Stimulated activated naive CD8-positive, alpha-beta T cell treated with anti-CD3 and anti-CD28 coated beads, Interleukin-15, Interleukin-2, amounts not matched to agents 100 ng/mL and 50 ng/mL, for 24 hours (primary cell): ENCODE data around the gene CLMN.

Source experiments
- H3K27ac Mint-ChIP-seq: one replicate; pipeline ENCODE4 v1.8.0; 2021; ENCODE audit warnings: mild to moderate bottlenecking, mixed read lengths
- H3K27me3 Mint-ChIP-seq: one replicate; pipeline ENCODE4 v1.8.0; 2021; ENCODE audit warnings: mixed read lengths
- H3K36me3 Mint-ChIP-seq: one replicate; pipeline ENCODE4 v1.8.0; 2021; ENCODE audit warnings: low read depth, mixed read lengths
- H3K4me1 Mint-ChIP-seq: one replicate; pipeline ENCODE4 v1.8.0; 2021; ENCODE audit warnings: low read depth, mixed read lengths
- H3K4me3 Mint-ChIP-seq: one replicate; pipeline ENCODE4 v1.8.0; 2021; ENCODE audit warnings: mild to moderate bottlenecking, mixed read lengths
- H3K9me3 Mint-ChIP-seq: one replicate; pipeline ENCODE4 v1.8.0; 2021; ENCODE audit warnings: mixed read lengths

The CLMN gene

DNA sequence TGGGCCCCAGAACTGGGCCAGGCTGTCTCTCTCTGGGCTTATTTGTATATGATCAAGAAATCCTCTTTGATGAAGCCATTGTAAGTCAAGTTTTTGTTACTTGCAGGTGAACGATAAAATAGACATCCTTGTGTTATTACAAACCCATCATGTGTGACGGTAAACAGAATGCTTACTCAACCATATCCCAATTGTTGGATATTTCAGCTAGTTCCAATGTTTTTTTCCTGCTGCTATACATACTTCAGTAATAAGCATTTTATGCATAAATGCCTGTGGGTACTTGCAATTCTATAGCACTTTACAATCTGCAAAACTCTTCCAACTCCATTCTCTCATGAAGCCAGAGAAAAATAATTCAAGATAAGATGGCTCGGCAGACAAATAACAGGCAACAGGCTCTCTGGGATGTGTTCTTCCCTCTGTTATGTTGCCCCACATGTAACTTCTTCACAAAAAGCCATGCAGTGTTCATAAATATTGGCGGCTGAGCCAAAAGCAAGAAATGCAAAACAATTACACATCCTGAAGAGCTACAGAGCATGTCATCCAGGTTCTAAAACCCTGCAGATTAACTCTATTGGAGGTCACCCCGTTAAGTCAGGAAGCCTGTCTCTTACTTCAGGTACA is 69.5 kb downstream of the CLMN start:
- Mint-ChIP-seq H3K4me3 (no peak overlapping the region), H3K27me3 (peaks cover 5% of the 10 kb centered on the region), H3K9me3 (peaks cover 2% of the 10 kb centered on the region), H3K27ac (no peak overlapping the region), H3K36me3 (no peaks in the 10 kb centered on the region), H3K4me1 (no peaks in the 10 kb centered on the region)

DNA sequence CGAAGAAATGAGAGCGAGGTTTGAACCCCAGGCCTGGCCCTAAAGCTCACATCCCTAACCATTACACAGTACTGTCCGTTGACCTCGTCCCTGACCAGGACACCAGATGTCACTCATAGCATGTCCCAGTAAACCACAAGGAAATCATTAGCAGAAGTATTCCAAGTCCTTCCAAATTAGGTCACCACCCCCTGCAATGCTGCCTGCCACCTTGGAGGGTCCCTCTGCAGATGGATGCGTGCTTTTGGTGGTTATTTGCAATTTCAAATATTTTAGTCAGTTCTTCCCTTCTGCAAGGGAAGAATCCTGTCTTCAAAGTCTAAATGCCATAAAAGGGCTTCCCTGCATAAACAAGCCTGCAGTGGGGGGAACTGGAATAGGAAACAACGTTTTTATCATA is 71.3 kb downstream of the CLMN start:
- H3K27me3 Mint-ChIP-seq, result peaks cover 5% of the 10 kb centered on the region
- H3K4me3 Mint-ChIP-seq, result no peak overlapping the region
- no peak overlapping the region for H3K27ac Mint-ChIP-seq
- no peaks in the 10 kb centered on the region for H3K36me3 Mint-ChIP-seq
- H3K9me3 Mint-ChIP-seq, result peaks cover 3% of the 10 kb centered on the region
- no peaks in the 10 kb centered on the region for H3K4me1 Mint-ChIP-seq

DNA sequence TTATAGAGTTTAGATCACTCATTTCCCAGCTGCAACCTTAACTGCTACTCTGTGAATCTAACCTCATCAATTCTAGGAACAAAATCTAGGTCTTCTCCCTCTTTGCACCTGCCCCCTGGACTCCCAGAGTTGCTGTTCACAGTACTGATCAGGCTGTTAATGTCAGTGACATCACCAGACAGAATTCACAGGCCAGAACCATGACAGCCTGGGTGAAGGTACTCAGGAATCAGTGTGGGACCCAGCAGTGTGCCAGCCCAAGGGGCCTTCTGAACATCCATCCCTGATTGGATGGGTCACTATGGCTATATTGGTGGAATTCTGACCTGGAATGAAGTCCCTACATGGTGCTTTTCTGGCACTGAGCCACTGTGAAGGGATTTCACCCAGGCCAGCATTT is 72.8 kb downstream of the CLMN start:
- H3K27ac Mint-ChIP-seq, result no peak overlapping the region
- no peak overlapping the region for H3K4me3 Mint-ChIP-seq
- no peaks in the 10 kb centered on the region for H3K4me1 Mint-ChIP-seq
- H3K9me3 Mint-ChIP-seq, result peaks cover 3% of the 10 kb centered on the region
- H3K36me3 Mint-ChIP-seq, result no peaks in the 10 kb centered on the region
- H3K27me3 Mint-ChIP-seq, result peaks cover 5% of the 10 kb centered on the region

DNA sequence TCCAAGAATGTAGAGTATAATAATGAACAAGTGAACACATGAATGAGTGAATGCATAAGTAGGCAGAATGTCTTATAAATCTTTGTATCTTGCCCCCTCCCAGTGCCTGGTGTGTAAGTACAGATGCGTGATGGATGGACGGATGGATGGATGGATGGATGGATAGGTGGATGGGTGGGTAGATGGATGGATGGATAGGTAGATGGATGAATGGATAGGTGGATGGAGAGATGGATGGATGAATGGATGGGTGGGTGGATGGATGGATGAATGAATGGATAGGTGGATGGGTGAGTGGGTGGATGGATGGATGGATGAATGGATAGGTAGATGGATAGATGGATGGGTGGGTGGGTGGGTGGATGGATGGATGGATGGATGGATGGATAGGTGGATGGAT is 74.4 kb downstream of the CLMN start:
- H3K4me1 Mint-ChIP-seq, result no peaks in the 10 kb centered on the region
- peaks cover 5% of the 10 kb centered on the region for H3K27me3 Mint-ChIP-seq
- no peak overlapping the region for H3K4me3 Mint-ChIP-seq
- no peak overlapping the region for H3K27ac Mint-ChIP-seq
- peaks cover 3% of the 10 kb centered on the region for H3K9me3 Mint-ChIP-seq
- no peaks in the 10 kb centered on the region for H3K36me3 Mint-ChIP-seq

DNA sequence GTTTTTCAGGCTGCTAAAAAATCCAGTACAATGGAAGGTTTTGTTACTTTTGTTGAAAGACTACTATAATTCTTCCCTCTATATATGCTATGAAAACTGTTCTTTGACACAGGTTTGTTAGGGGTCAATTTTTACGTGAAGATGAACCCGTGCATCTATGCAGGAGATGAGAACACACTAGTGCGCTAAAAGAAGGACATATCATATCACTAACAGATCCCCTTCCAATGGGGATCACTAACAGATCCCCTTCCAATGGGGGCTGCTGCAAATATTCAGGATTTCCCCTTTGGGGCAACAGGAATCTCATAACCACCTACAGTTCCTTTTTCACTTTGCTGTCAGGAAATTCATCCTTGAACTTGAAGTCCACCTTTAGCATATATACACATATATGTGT is 75.1 kb downstream of the CLMN start:
- Mint-ChIP-seq H3K9me3 (peaks cover 3% of the 10 kb centered on the region), H3K27ac (no peak overlapping the region), H3K4me3 (no peak overlapping the region), H3K27me3 (peaks cover 5% of the 10 kb centered on the region), H3K4me1 (no peaks in the 10 kb centered on the region), H3K36me3 (no peaks in the 10 kb centered on the region)

DNA sequence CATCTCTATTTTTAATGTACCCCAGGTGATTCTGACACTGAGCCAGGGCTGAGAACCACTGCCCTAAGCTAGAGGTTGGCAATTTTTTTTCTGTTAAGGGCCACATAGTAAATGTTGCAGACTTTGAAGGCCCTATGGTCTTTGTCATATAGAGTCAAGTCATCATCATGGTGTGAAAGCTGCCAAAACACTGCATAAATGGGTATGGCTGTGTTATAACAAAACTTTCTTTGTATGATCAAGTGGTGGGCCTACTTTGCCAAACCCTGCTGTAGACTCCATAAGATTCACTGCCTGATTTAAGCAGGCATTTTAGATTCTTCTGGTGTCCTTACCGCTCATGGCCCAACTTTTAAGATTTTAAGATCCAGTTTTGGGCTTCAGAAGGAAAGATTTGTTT is 76.8 kb downstream of the CLMN start:
- Mint-ChIP-seq H3K4me1 (no peaks in the 10 kb centered on the region), H3K36me3 (no peaks in the 10 kb centered on the region), H3K4me3 (no peak overlapping the region), H3K27ac (no peak overlapping the region), H3K27me3 (peaks cover 9% of the 10 kb centered on the region), H3K9me3 (peaks cover 6% of the 10 kb centered on the region)

DNA sequence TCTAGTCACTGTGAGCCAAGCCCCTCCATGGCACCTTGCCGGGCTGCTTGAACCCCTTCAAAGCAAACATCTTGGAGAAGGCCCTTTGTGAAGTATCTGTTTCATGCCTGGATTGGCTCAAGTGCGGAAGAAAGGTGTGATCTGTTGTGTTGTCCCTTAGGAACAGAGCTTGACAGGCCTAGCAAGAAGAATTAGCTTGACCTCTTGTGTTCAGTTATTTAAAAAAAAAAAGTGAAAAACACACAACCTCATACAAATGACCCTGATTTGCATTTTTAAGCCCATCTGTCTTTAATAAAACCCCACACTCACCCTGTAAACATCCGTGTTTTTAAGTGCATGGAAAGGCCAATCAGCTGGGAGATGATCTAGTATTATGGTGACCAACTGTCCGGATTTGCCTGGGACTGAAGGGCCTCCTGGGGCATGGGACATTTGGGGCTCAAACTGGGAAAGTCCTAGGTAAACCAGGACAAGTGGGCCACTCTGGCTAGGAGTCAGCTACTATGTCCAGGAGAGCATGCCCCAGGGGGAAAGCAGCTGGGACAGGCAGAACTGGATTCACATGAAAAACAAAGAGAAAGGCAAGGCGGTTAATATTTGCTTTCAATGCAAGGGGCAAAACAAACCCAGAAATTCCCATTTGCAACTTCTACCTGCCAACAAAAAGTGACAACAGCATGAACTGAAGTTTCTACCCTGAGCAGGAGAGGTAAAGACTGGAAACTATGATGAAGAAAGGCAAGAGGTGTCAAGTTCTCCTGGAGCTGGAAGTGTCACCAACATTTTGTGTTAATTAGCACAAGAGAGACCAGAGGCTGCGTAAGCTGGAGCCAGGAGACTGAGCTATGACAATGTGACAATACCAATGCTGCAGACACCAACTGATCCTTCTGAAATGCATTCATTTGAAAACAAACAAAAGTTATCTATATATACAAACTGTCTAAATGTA is 78.6 kb downstream of the CLMN start:
- Mint-ChIP-seq H3K27ac (no peak overlapping the region), H3K4me3 (no peak overlapping the region), H3K9me3 (peaks cover 6% of the 10 kb centered on the region), H3K27me3 (peaks cover 4% of the 10 kb centered on the region), H3K36me3 (no peaks in the 10 kb centered on the region), H3K4me1 (no peaks in the 10 kb centered on the region)

DNA sequence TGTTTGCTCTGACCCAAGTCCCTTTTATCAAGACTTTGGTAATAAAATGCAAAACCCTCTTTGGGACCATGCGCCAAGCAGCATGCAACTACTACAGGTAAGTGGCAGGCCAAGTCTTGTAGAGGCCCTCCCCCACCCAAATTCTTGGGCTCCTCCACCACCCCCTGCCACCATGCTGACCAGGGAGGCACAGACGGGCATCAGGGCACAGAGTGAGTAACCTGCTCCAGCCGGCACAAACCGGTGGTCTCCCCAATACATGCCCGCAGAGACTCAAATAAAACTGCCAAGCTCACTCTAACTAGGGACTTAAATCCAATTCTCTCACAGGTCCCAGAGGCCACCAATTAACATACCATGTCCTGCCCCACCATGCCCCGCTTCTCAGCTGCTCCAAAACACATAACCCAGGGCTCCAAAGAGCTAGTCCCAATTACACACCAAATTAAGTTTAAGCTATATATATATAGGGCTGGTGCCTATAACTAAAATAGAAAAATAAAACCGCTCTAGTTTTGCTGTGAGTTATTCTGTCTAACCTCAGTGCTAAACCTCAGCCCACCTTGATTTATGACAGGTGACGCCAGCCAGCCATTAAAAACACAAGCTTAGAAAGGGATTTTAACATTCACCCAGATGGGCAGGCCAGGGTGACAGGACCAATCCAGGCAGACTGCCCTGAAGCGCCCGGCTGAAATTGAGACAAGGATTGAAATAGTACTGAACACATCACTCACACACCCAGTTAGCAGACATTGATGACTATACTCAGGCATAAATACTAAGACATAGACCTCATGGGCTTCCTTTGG is 81.0 kb downstream of the CLMN start:
- Mint-ChIP-seq H3K4me3 (no peak overlapping the region), H3K27me3 (peaks cover 4% of the 10 kb centered on the region), H3K27ac (no peak overlapping the region), H3K9me3 (peaks cover 3% of the 10 kb centered on the region), H3K4me1 (no peaks in the 10 kb centered on the region), H3K36me3 (no peaks in the 10 kb centered on the region)

DNA sequence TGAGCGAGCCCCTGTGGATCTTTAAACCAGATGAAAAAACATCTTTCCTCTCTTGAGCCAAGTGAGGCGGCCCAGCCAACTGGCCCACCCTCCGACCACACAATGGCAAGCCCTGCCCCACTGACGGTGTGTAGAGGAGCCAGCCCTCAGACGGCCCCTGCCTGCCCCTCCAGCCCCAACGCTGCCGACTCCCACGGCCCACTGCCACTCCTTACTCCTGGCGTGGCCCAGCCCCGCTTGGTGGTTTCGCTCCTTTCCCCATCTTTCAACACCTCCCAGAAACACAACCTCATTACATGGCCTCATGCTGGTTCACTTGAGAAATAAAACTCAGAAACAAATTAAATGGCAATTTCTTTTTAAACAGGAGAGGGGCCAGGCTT is 81.8 kb downstream of the CLMN start:
- Mint-ChIP-seq H3K36me3 (no peaks in the 10 kb centered on the region), H3K27me3 (peaks cover 4% of the 10 kb centered on the region), H3K27ac (no peak overlapping the region), H3K4me1 (no peaks in the 10 kb centered on the region), H3K4me3 (no peak overlapping the region), H3K9me3 (peaks cover 3% of the 10 kb centered on the region)

DNA sequence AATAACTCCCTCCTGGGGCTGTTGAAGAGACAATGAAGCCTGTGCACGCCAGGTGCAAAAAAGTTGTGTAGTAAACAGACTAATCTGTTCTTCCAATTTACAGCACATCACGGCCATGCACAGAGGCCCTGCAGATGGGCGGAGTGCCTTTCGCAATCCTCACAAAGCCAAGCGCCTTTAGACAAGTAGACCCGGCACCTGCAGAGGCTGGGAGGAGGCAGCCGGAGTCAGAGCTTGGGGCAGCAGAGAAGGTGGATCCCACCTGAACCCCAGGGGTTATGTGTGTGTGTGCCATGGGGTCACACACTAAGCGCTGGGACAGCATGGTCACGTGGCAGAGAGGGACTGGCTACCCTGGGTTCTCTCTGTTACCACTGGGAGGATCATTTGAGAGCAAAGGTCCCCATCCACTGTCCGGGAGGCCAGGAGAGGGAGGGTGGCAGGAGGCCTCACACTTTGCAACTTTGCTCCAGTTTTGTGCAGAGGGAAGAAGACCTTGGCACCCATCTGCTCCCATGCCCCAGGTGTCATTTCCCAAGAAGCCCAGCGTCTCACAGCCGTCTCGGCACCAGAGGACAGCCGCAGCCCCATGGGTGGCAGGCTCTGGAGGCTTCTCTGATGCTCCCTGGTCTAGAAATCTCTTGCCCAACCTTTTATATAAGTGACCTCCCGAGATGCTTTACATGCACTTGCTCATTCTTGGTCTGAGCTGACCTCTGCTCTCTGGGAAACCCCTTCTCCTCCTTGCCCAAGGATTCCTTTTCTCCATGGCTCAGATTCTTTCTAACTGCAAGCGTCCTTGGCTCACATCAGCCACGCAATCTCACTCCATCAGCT is 82.4 kb downstream of the CLMN start:
- H3K4me3 Mint-ChIP-seq, result no peak overlapping the region
- no peaks in the 10 kb centered on the region for H3K36me3 Mint-ChIP-seq
- H3K27me3 Mint-ChIP-seq, result peaks cover 4% of the 10 kb centered on the region
- no peaks in the 10 kb centered on the region for H3K4me1 Mint-ChIP-seq
- peaks cover 3% of the 10 kb centered on the region for H3K9me3 Mint-ChIP-seq
- no peak overlapping the region for H3K27ac Mint-ChIP-seq

DNA sequence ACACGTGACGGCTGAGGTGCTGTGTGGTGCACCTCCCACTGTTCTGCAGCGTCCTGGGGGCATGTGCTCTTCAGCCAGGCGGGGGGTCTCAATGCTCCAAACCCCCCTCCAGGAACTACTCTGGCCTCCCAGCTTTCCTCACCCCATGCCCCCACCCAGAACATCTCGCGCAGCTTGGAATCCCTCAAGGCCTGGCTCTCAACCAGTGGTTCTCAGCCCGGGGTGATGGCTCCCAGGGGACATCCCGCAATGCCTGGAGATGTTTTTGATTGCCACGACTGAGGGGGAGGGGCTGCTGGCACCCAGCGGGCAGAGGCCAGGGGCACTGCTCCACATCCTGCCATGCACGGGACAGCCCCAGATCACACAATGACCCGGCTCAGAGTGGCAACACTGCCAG is 83.5 kb downstream of the CLMN start:
- Mint-ChIP-seq H3K9me3 (peaks cover 3% of the 10 kb centered on the region), H3K4me3 (no peak overlapping the region), H3K27me3 (peaks cover 4% of the 10 kb centered on the region), H3K27ac (no peak overlapping the region), H3K36me3 (no peaks in the 10 kb centered on the region), H3K4me1 (no peaks in the 10 kb centered on the region)

DNA sequence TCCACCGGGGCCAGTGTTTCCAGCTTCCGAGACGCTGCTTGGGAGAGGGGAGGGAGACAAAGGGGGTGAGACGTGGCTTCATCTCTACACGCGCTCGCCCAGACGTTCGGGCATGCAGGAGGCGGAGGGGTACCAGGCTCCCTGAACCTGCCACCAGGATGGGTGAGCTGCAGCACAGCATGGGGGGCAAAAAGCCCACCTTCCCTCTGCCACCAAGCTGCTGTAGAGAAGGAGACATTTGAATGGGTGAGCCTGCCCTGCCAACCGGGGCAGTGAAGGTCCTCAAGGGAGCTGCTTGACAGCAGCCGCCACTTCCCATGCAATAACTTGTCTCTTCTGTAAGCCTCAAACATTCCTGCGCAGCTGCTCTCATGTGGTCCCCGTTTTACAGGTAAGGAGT is 83.9 kb downstream of the CLMN start:
- Mint-ChIP-seq H3K27me3 (peaks cover 4% of the 10 kb centered on the region), H3K4me1 (no peaks in the 10 kb centered on the region), H3K4me3 (no peak overlapping the region), H3K9me3 (peaks cover 3% of the 10 kb centered on the region), H3K36me3 (no peaks in the 10 kb centered on the region), H3K27ac (no peak overlapping the region)

DNA sequence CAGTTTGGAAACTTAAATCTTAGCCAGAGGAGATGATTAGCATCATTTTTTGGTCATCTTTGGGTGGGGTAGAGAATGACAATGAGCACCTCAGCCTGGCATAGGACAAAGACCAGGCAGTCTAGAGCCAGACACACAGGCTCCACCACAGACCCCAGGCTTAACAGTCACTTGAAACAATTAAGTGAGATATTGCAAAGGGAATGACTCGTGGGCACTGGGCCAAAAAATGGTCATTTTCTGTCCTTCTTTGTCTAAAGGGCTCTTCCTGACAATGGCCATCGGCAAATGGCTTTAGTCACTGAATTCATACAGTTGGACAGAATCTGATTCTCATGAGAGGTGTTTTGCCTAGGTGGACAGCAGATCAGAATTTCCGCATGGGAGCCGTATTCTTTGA is 84.4 kb downstream of the CLMN start:
- H3K9me3 Mint-ChIP-seq, result peaks cover 3% of the 10 kb centered on the region
- H3K4me1 Mint-ChIP-seq, result no peaks in the 10 kb centered on the region
- H3K27ac Mint-ChIP-seq, result no peak overlapping the region
- no peak overlapping the region for H3K4me3 Mint-ChIP-seq
- H3K27me3 Mint-ChIP-seq, result peaks cover 4% of the 10 kb centered on the region
- H3K36me3 Mint-ChIP-seq, result no peaks in the 10 kb centered on the region

DNA sequence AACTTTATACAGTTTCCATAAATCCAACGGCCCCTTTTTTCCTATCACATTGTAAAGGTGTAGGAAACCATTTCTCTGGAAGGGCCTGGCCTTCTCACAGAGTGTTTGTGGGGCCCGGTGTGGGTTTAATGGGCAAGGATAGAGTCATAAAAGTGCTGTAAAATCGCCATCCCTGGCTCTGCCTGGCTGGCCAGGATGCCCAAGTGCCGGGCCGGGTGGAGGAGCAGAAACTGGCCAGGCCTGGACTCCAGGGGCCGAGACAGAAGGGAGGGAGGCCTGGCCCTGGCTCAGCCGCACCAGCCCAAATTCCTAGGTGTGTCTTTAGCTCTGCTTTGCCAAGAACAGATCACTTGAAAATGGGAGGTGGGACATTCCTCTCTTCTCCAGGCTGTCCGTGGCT is 85.3 kb downstream of the CLMN start:
- Mint-ChIP-seq H3K4me1 (no peaks in the 10 kb centered on the region), H3K36me3 (no peaks in the 10 kb centered on the region), H3K4me3 (no peak overlapping the region), H3K27ac (no peak overlapping the region), H3K27me3 (peaks cover 4% of the 10 kb centered on the region), H3K9me3 (peaks cover 3% of the 10 kb centered on the region)
